Measurements from ENCODE around the gene PLEK. TPM values are rescaled to one million over a fixed set of nuclear protein-coding genes. Genes with fewer than 3 reads are reported as not detected.

PLEK gene
- total and polyA plus RNA-seq, 12 donors = 4.5 to 29.4 (median 11.7) TPM

DNA sequence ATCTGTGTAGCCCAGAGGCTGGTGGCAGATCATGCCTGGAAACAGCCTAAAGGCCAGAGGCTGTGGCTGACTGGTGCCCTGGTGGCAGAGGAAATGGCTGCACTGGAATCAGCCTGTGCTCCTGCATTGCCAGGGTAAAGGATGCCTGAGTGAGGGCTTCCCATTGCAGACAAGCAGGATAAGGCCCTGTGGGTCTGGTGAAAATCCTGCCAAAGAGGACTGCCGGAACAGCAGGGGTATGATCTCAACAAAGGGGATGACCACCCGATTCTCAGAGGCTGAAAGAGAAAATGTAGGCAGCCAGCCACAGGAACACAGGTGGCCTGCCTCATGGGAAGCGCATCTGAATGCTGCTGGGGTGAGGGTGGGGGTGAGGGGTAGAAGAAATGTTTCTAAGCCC lies 53.8 kb downstream of the PLEK start:
- H3K27me3 ChIP-seq = no peaks in the 10 kb centered on the region
- no peak overlapping the region for H3K27ac ChIP-seq
- TF ChIP-seq POLR2A (IDR thresholded peaks at IDR 0.05) (no peak), CTCF (IDR thresholded peaks at IDR 0.05) (no peak)
- no peak overlapping the region for H3K4me3 ChIP-seq
- no peaks in the 10 kb centered on the region for H3K9me3 ChIP-seq (replicated peaks in 1 of 3)
- DNase-seq = no peak
- WGBS, 4 donors = 81 to 96% (median 87%) methylated on average over 3 of the region's 3 CpGs
- no peaks in the 10 kb centered on the region for H3K36me3 ChIP-seq (replicated peaks in 1 of 2)
- intact Hi-C loops (cut with DNase I) = no loop called here
- no peaks in the 10 kb centered on the region for H3K4me1 ChIP-seq (replicated peaks in 1 of 2)

DNA sequence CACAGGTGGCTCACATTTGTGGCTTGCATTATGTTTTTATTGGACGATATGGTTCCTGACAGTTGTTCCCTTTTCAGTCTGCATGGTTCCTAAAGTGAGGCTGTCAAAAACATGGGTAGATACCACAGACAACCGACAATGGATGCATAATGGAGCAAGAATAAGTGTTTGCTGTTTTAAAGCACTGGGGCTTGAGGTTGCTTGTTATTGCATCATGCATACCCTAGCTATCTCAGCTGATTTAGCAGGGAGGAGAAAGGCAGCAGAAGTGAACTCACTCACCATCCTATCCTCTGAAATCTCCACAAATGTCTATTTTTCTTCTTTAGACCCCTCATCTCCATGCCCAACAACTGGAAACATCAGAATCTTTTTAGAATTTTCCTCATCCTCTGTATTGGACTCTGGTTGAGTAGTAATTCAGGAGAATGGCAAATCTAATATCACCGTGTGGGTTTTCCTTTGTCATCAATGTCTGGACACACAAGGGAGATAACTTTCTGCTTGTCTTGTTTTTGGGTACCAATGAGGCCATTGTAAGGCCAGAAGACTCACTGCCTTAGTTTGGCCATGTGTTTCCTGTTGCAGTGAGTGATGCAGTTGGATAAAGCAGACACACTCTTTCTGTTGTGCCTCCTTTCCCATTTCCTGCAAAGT lies 55.3 kb downstream of the PLEK start:
- WGBS, 4 donors = 61 to 73% (median 69%) methylated on average over 3 of the region's 3 CpGs
- intact Hi-C loops (cut with DNase I) = no loop called here

GRCh38 chr2:68423966-68424650 lies 59.0 kb downstream of the PLEK start:
- no peaks in the 10 kb centered on the region for H3K36me3 ChIP-seq (replicated peaks in 1 of 2)
- no peaks in the 10 kb centered on the region for H3K9me3 ChIP-seq (replicated peaks in 1 of 3)
- no peak for TF ChIP-seq CTCF (IDR thresholded peaks at IDR 0.05)
- TF ChIP-seq POLR2A (IDR thresholded peaks at IDR 0.05) = no peak
- DNase-seq = no peak
- no peaks in the 10 kb centered on the region for H3K4me1 ChIP-seq (replicated peaks in 1 of 2)
- no peaks in the 10 kb centered on the region for H3K27me3 ChIP-seq
- no peak overlapping the region for H3K27ac ChIP-seq
- H3K4me3 ChIP-seq = no peak overlapping the region
- 26 to 40% (median 33%) methylated on average over 2 of the region's 2 CpGs for WGBS, 4 donors
- intact Hi-C loops (cut with DNase I) = no loop called here

More for the DNA sequence above, 55.3 kb downstream of the PLEK start:
- TF ChIP-seq CTCF (IDR thresholded peaks at IDR 0.05) (no peak), POLR2A (IDR thresholded peaks at IDR 0.05) (no peak)
- Histone ChIP-seq H3K27me3 (no peaks in the 10 kb centered on the region), H3K27ac (no peak overlapping the region), H3K36me3 (replicated peaks in 1 of 2) (no peaks in the 10 kb centered on the region), H3K9me3 (replicated peaks in 1 of 3) (no peaks in the 10 kb centered on the region), H3K4me3 (no peak overlapping the region), H3K4me1 (replicated peaks in 1 of 2) (no peaks in the 10 kb centered on the region)
- DNase-seq = no peak

DNA sequence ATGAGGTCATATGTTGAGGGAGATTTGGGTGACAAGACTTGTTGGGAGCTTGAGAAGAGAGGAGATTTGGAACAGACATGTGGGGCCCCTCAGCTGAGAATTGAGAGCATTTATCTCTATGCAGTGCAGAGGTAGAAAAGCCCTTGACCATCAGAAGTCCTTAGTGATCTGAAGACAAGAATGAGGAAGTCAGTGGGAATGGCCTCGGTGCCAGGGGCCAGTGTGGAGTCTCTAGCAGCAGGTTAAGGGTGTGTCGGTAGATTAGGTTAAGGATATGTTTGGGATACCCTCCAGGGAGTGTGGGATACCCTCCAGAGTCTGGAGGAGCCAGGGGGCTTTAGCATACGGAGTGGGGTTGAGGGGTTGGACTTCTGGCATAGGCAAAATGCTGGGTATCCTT lies 60.4 kb downstream of the PLEK start:
- no peak for DNase-seq
- WGBS, 4 donors = 70 to 79% (median 77%) methylated on average over 3 of the region's 3 CpGs
- TF ChIP-seq POLR2A (IDR thresholded peaks at IDR 0.05) (no peak), CTCF (IDR thresholded peaks at IDR 0.05) (no peak)

More for the DNA sequence above, 60.4 kb downstream of the PLEK start:
- no peak overlapping the region for H3K4me3 ChIP-seq
- no peaks in the 10 kb centered on the region for H3K4me1 ChIP-seq (replicated peaks in 1 of 2)
- no peaks in the 10 kb centered on the region for H3K36me3 ChIP-seq (replicated peaks in 1 of 2)
- intact Hi-C loops (cut with DNase I) = no loop called here
- H3K27me3 ChIP-seq = no peaks in the 10 kb centered on the region
- H3K27ac ChIP-seq = no peak overlapping the region
- H3K9me3 ChIP-seq (replicated peaks in 1 of 3) = no peaks in the 10 kb centered on the region

All from adrenal gland (tissue), 12 donors.